Measurements from ENCODE around the gene FAM187B.

FAM187B gene

GRCh38 chr19:35211545-35212230, 16.9 kb downstream of the FAM187B start:
- Histone ChIP-seq H3K36me3 (ENCODE audit: control insufficient read depth, low read length) (no peaks in the 10 kb centered on the region), H3K9me2 (replicated peaks; ENCODE audit: control insufficient read depth, low read length) (no peaks in the 10 kb centered on the region), H3K79me2 (ENCODE audit: control insufficient read depth, low read length) (no peaks in the 10 kb centered on the region), H3K27me3 (ENCODE audit: control insufficient read depth, low read length) (no peaks in the 10 kb centered on the region), H3K9me3 (ENCODE audit: control insufficient read depth, insufficient read depth, low read length) (no peaks in the 10 kb centered on the region), H3F3A (ENCODE audit: control insufficient read depth, insufficient read depth) (peaks cover 15% of the 10 kb centered on the region), H4K20me1 (ENCODE audit: control insufficient read depth, insufficient read depth, low read depth, low read length) (no peaks in the 10 kb centered on the region), H3K4me3 (ENCODE audit: low read length) (peak overlapping the region; percentile 15), H3K4me2 (ENCODE audit: low read length) (peak overlapping the region; percentile 54), H3K4me1 (ENCODE audit: control insufficient read depth, low read length) (peaks cover 75% of the 10 kb centered on the region), H3K27ac (ENCODE audit: low read depth, low read length) (peak overlapping the region; percentile 22)
- peak; percentile 58 for TF ChIP-seq CTCF (IDR thresholded peaks at IDR 0.05; ENCODE audit: low read depth, low read length, poor library complexity, severe bottlenecking)
- TF ChIP-seq EZH2phosphoT487 (IDR thresholded peaks at IDR 0.05; ENCODE audit: borderline replicate concordance, low read length), result no peak

- H3K4me2 ChIP-seq (ENCODE audit: low read length), result no peak overlapping the region
- no peaks in the 10 kb centered on the region for H3K79me2 ChIP-seq (ENCODE audit: control insufficient read depth, low read length)
- no peaks in the 10 kb centered on the region for H3K9me3 ChIP-seq (ENCODE audit: control insufficient read depth, insufficient read depth, low read length)
- H4K20me1 ChIP-seq (ENCODE audit: control insufficient read depth, insufficient read depth, low read depth, low read length), result no peaks in the 10 kb centered on the region
- H3K27me3 ChIP-seq (ENCODE audit: control insufficient read depth, low read length), result no peaks in the 10 kb centered on the region
- H3K4me3 ChIP-seq (ENCODE audit: low read length), result no peak overlapping the region
- H3K4me1 ChIP-seq (ENCODE audit: control insufficient read depth, low read length), result peaks cover 84% of the 10 kb centered on the region
- H3K36me3 ChIP-seq (ENCODE audit: control insufficient read depth, low read length), result peaks cover 3% of the 10 kb centered on the region; the same call in 1 of the 2 replicates
- peaks cover 25% of the 10 kb centered on the region for H3F3A ChIP-seq (ENCODE audit: control insufficient read depth, insufficient read depth)
- no peak for TF ChIP-seq EZH2phosphoT487 (IDR thresholded peaks at IDR 0.05; ENCODE audit: borderline replicate concordance, low read length)
- no peak for TF ChIP-seq CTCF (IDR thresholded peaks at IDR 0.05; ENCODE audit: low read depth, low read length, poor library complexity, severe bottlenecking)
- H3K27ac ChIP-seq (ENCODE audit: low read depth, low read length), result no peak overlapping the region
- H3K9me2 ChIP-seq (replicated peaks; ENCODE audit: control insufficient read depth, low read length), result no peaks in the 10 kb centered on the region
Observed at GRCh38 chr19:35209646-35210045, 18.9 kb downstream of the FAM187B start.

GRCh38 chr19:35208121-35208520, 20.4 kb downstream of the FAM187B start:
- H3K36me3 ChIP-seq (ENCODE audit: control insufficient read depth, low read length), result peaks cover 3% of the 10 kb centered on the region; the same call in 1 of the 2 replicates
- no peaks in the 10 kb centered on the region for H3K9me2 ChIP-seq (replicated peaks; ENCODE audit: control insufficient read depth, low read length)
- H3K9me3 ChIP-seq (ENCODE audit: control insufficient read depth, insufficient read depth, low read length), result no peaks in the 10 kb centered on the region
- no peak overlapping the region for H3K4me3 ChIP-seq (ENCODE audit: low read length)
- no peaks in the 10 kb centered on the region for H3K27me3 ChIP-seq (ENCODE audit: control insufficient read depth, low read length)
- TF ChIP-seq EZH2phosphoT487 (IDR thresholded peaks at IDR 0.05; ENCODE audit: borderline replicate concordance, low read length) (no peak), CTCF (IDR thresholded peaks at IDR 0.05; ENCODE audit: low read depth, low read length, poor library complexity, severe bottlenecking) (no peak)
- no peak overlapping the region for H3K4me2 ChIP-seq (ENCODE audit: low read length)
- H3K4me1 ChIP-seq (ENCODE audit: control insufficient read depth, low read length), result peaks cover 77% of the 10 kb centered on the region
- H4K20me1 ChIP-seq (ENCODE audit: control insufficient read depth, insufficient read depth, low read depth, low read length), result no peaks in the 10 kb centered on the region
- peak overlapping the region; percentile 16; the same call in 1 of the 2 replicates for H3K27ac ChIP-seq (ENCODE audit: low read depth, low read length)
- H3F3A ChIP-seq (ENCODE audit: control insufficient read depth, insufficient read depth), result peaks cover 25% of the 10 kb centered on the region
- H3K79me2 ChIP-seq (ENCODE audit: control insufficient read depth, low read length), result no peaks in the 10 kb centered on the region
